HepG2 (cell line): ENCODE results near the gene INF2. TPM values are rescaled to one million over a fixed set of nuclear protein-coding genes. Genes with fewer than 3 reads are reported as not detected.

ENCODE experiments used
- BRD4 ChIP-seq: sonication (generic); formaldehyde crosslinking; IDR thresholded peaks from 2 replicates; pipeline ENCODE4 v1.4.0; 2020; ENCODE audit warnings: missing genetic modification reagents
- MTA1 ChIP-seq: sonication (generic); formaldehyde crosslinking; IDR thresholded peaks from 2 replicates; pipeline ENCODE4 v1.4.0; 2020; ENCODE audit warnings: missing genetic modification reagents, mild to moderate bottlenecking, borderline replicate concordance
- NRL ChIP-seq: sonication (generic); formaldehyde crosslinking; IDR thresholded peaks from 2 replicates; pipeline ENCODE4 v1.5.0; 2020; ENCODE audit warnings: missing genetic modification reagents, mild to moderate bottlenecking, moderate library complexity, borderline replicate concordance
- PCBP2 ChIP-seq: fragments of 200-400 bp; formaldehyde crosslinking; optimal IDR thresholded peaks from 2 replicates; pipeline ENCODE3; 2018; ENCODE audit warnings: low read length, low read depth; ENCODE audit not compliant: poor library complexity, severe bottlenecking
- PHB2 ChIP-seq: fragments of 450-650 bp; IDR thresholded peaks from 2 replicates; pipeline ENCODE4 v1.6.1; 2018; ENCODE audit not compliant: partially characterized antibody
- RORA ChIP-seq: sonication (generic); formaldehyde crosslinking; IDR thresholded peaks from 2 replicates; pipeline ENCODE4 v1.5.0; 2020; ENCODE audit warnings: mild to moderate bottlenecking, missing genetic modification reagents, moderate library complexity
- ZBTB7A ChIP-seq: sonication (generic); formaldehyde crosslinking; IDR thresholded peaks from 2 replicates; pipeline ENCODE4 v1.8.0; 2022; ENCODE audit warnings: mild to moderate bottlenecking, missing genetic modification reagents
- ZBTB7B ChIP-seq: sonication (generic); formaldehyde crosslinking; IDR thresholded peaks from 2 replicates; pipeline ENCODE4 v1.4.0; 2020; ENCODE audit warnings: missing genetic modification reagents
- ZNF180 ChIP-seq: sonication (generic); formaldehyde crosslinking; IDR thresholded peaks from 2 replicates; pipeline ENCODE4 v1.4.0; 2020; ENCODE audit warnings: low read depth, missing genetic modification reagents, borderline replicate concordance
- ZNF350 ChIP-seq: sonication (generic); formaldehyde crosslinking; IDR thresholded peaks from 2 replicates; pipeline ENCODE4 v1.4.0; 2020; ENCODE audit warnings: mild to moderate bottlenecking, low read depth, missing genetic modification reagents, borderline replicate concordance
- ZNF570 ChIP-seq: sonication (generic); formaldehyde crosslinking; IDR thresholded peaks from 2 replicates; pipeline ENCODE4 v1.4.0; 2020; ENCODE audit warnings: mild to moderate bottlenecking, missing genetic modification reagents, borderline replicate concordance
- ZNF850 ChIP-seq: sonication (generic); formaldehyde crosslinking; conservative IDR thresholded peaks from 2 replicates; pipeline ENCODE4 v1.9.0; 2021; ENCODE audit warnings: mild to moderate bottlenecking, missing genetic modification reagents
- polyA plus RNA-seq, 8 experiments: library from polyadenylated mRNA; depleted of rRNA in 3 of 8; stranded (reverse) in 7 of 8; unstranded in 1 of 8; fragments of >200 nt; fragmentation: Illumina TruSeq in 4 of 8; extraction: Trizol in 4 of 8; gene quantifications; 2 replicates each; pipeline versions ENCODE4 v1.2.1 to v1.2.3, GENCODE V29; 2011 to 2016; ENCODE audit warnings: low read depth in 4 of 8, missing spikeins in 1 of 8, mixed read lengths in 1 of 8; ENCODE audit not compliant: insufficient read depth in 1 of 8
- total RNA-seq, 5 experiments: library from RNA; depleted of rRNA; stranded (reverse); fragments of >200 nt; fragmentation: Illumina TruSeq; extraction: Trizol; gene quantifications; 2 replicates each; pipeline ENCODE4 v1.2.3, GENCODE V29; 2016; ENCODE audit warnings: low read depth in 1 of 5
- TF ChIP-seq, protein P1 (sequence below): sonication (generic); formaldehyde crosslinking; IDR thresholded peaks from 2 replicates; pipeline ENCODE4 v1.5.1; 2020; ENCODE audit warnings: missing genetic modification reagents, mild to moderate bottlenecking, borderline replicate concordance
- TF ChIP-seq, protein P2 (sequence below): sonication (generic); formaldehyde crosslinking; IDR thresholded peaks from 2 replicates; pipeline ENCODE4 v1.5.0; 2020; ENCODE audit warnings: missing genetic modification reagents
- TF ChIP-seq, protein P3 (sequence below): IDR thresholded peaks from 2 replicates; pipeline ENCODE4 v1.6.1; 2016; ENCODE audit warnings: mild to moderate bottlenecking
- TF ChIP-seq, protein P4 (sequence below): sonication (generic); formaldehyde crosslinking; IDR thresholded peaks from 2 replicates; pipeline ENCODE4 v1.8.0; 2022; ENCODE audit warnings: mild to moderate bottlenecking, missing genetic modification reagents, borderline replicate concordance
- TF ChIP-seq, protein P5 (sequence below), 2 experiments: sonication (generic) in 1 of 2; formaldehyde crosslinking in 1 of 2; IDR thresholded peaks; 2 replicates each; pipeline versions ENCODE4 v1.4.0 to v1.6.1; 2016 to 2020; ENCODE audit warnings: borderline replicate concordance in 1 of 2, low read depth in 1 of 2, mild to moderate bottlenecking in 1 of 2, missing genetic modification reagents in 1 of 2

The INF2 gene
- total and polyA plus RNA-seq, 2 of the 13 experiments (the other 11 are each of a cell fraction or from before 2014, with no cell fraction given), result 16.4 to 26.4 TPM

DNA sequence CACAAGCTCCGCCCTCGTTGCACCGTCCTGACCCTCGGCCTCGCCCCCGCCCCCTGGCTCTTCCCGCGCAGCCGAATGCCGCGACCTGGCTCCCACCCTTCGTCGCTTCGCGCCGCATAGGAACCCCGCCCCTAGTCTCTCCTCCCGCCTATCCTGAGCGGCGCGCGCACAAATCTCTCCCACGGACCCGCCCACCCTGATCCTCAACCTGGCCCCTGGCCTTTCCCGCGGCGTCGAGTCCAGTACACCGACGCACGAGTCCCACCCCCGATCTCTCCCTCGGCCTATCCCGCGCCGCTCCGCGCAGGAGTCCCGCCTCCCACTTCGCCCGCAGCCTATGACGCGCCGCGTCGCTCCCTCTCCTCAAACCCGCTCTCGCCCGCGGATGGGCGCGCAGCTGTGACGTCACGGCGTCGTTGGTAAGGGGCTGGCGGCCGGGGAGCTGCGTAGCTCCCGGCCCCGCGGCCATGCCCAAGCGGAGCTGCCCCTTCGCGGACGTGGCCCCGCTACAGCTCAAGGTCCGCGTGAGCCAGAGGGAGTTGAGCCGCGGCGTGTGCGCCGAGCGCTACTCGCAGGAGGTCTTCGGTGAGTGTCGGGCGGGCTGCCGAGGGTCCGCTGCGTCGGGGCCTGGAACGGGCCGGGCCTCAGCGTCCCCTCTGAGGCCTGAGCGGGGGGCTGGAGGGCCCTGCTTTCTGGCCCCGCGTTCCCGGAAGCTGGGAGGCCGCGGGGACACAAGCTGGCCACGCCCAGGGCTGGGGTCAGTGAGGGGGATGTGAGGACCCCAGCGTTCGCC, 63.5 kb downstream of the INF2 start, which contains the start of gene SIVA1 (continued):
- peak; percentile 62 for TF ChIP-seq ZBTB7B
- TF ChIP-seq PCBP2, result no peak
- TF ChIP-seq, protein P1, sequence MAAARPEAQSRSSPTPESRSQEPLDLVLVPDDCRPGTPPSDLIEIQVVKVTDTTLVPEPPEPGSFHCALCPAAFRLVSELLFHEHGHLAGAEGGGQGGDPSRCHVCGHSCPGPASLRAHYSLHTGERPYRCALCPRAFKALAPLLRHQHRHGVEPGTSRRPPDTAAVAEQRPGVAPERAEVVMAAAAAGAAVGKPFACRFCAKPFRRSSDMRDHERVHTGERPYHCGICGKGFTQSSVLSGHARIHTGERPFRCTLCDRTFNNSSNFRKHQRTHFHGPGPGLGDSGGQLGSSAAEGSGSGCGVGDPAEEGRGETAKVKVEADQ (CRISPR knock-in tag), result peak; percentile 92; the same call in 1 of the 2 replicates
- no peak for TF ChIP-seq ZNF180 (CRISPR knock-in tag)
- TF ChIP-seq ZNF350, result peak; percentile 93
- TF ChIP-seq RORA, result no peak
- TF ChIP-seq ZNF570 (CRISPR knock-in tag), result 0 out of 2 replicates have a peak, but pooled peaks have one; percentile 59
- peak; percentile 79 for TF ChIP-seq ZBTB7A
- peak; percentile 46; the same call in 1 of the 2 replicates for TF ChIP-seq MTA1
- no peak; the same call in 1 of the 2 replicates for TF ChIP-seq NRL (CRISPR knock-in tag)
- peak; percentile 47; the same call in 1 of the 2 replicates for TF ChIP-seq BRD4 (CRISPR knock-in tag)
- TF ChIP-seq PHB2, result no peak
- TF ChIP-seq ZNF850 (CRISPR knock-in tag), result no peak; the same call in 1 of the 2 replicates
- TF ChIP-seq, protein P2, sequence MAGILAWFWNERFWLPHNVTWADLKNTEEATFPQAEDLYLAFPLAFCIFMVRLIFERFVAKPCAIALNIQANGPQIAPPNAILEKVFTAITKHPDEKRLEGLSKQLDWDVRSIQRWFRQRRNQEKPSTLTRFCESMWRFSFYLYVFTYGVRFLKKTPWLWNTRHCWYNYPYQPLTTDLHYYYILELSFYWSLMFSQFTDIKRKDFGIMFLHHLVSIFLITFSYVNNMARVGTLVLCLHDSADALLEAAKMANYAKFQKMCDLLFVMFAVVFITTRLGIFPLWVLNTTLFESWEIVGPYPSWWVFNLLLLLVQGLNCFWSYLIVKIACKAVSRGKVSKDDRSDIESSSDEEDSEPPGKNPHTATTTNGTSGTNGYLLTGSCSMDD (CRISPR knock-in tag), result no peak
- TF ChIP-seq, protein P3, sequence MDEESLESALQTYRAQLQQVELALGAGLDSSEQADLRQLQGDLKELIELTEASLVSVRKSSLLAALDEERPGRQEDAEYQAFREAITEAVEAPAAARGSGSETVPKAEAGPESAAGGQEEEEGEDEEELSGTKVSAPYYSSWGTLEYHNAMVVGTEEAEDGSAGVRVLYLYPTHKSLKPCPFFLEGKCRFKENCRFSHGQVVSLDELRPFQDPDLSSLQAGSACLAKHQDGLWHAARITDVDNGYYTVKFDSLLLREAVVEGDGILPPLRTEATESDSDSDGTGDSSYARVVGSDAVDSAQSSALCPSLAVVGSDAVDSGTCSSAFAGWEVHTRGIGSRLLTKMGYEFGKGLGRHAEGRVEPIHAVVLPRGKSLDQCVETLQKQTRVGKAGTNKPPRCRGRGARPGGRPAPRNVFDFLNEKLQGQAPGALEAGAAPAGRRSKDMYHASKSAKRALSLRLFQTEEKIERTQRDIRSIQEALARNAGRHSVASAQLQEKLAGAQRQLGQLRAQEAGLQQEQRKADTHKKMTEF (CRISPR knock-in tag), result peak; percentile 89; the same call in 1 of the 2 replicates
- TF ChIP-seq, protein P4, sequence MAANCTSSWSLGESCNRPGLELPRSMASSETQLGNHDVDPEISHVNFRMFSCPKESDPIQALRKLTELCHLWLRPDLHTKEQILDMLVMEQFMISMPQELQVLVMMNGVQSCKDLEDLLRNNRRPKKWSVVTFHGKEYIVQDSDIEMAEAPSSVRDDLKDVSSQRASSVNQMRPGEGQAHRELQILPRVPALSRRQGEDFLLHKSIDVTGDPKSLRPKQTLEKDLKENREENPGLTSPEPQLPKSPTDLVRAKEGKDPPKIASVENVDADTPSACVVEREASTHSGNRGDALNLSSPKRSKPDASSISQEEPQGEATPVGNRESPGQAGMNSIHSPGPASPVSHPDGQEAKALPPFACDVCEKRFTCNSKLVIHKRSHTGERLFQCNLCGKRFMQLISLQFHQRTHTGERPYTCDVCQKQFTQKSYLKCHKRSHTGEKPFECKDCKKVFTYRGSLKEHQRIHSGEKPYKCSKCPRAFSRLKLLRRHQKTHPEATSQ, result 0 out of 2 replicates have a peak, but pooled peaks have one; percentile 15
- TF ChIP-seq, protein P5, sequence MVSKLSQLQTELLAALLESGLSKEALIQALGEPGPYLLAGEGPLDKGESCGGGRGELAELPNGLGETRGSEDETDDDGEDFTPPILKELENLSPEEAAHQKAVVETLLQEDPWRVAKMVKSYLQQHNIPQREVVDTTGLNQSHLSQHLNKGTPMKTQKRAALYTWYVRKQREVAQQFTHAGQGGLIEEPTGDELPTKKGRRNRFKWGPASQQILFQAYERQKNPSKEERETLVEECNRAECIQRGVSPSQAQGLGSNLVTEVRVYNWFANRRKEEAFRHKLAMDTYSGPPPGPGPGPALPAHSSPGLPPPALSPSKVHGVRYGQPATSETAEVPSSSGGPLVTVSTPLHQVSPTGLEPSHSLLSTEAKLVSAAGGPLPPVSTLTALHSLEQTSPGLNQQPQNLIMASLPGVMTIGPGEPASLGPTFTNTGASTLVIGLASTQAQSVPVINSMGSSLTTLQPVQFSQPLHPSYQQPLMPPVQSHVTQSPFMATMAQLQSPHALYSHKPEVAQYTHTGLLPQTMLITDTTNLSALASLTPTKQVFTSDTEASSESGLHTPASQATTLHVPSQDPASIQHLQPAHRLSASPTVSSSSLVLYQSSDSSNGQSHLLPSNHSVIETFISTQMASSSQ (IDR thresholded peaks at IDR 0.05; ENCODE audit: low read depth), result no peak
- TF ChIP-seq, protein P5 (CRISPR knock-in tag; IDR thresholded peaks at IDR 0.05; ENCODE audit: borderline replicate concordance), result peak; percentile 66
